ENCODE measurements around the gene TMEM229A. TPM values are rescaled to one million over a fixed set of nuclear protein-coding genes. Genes with fewer than 3 reads are reported as not detected.

Gene TMEM229A
- total and polyA plus RNA-seq, 2 of the 8 experiments (the other 6 are each of a cell fraction or from before 2014, with no cell fraction given): 0.33 to 0.54 TPM

DNA sequence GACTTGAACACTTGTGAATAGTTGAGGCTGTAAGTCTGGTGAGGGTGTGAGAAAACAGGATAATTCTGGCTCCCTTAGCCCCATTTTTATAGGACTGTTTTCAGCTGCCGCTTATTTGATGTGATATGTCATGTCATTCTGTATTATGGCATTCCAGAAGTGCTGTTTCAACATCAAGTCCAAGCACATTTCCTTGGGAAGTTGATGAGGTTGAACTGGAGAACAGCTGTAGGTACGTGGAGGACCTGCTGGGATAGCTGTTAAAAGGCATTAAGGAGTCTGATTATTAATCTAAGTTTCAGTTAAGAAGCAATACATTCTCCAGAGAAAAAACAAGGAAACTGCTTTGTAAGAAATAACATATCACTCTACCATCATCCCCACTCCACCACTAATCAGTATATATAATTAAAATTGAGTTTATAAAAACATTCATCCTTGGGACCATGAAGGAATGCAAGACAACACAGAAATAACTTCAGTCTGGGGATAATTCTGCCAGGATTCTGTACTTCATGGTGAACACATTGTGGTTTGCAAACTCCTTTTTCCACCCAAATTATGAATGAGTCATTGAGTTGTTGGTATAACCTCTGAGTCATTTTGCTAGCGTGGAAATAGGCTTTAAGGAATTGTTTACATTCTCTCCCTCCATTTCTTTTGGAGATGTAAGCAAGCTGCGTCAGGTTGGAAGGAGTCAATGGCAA is 39.9 kb upstream of the TMEM229A start:
- H4K8ac ChIP-seq (ENCODE audit: extremely low read depth, insufficient read depth, low read length): no peak overlapping the region
- no peaks in the 10 kb centered on the region for H3K9me3 ChIP-seq (ENCODE audit: insufficient read depth in 2 of 2, low read depth in 1 of 2, low read length in 1 of 2)
- no peaks in the 10 kb centered on the region for H3K79me1 ChIP-seq (ENCODE audit: low read depth, low read length)
- 92% methylated on average over 4 of the region's 4 CpGs; no CpG with 5 or more reads in 1 of the 2 experiments for WGBS, 2 experiments (ENCODE audit: extremely low coverage in 1 of 2, insufficient coverage in 1 of 2, insufficient read length in 1 of 2, insufficient replicate concordance in 2 of 2, low coverage in 1 of 2, low lambda C conversion rate in 2 of 2, missing lambda C conversion rate in 1 of 2)
- H2BK5ac ChIP-seq (ENCODE audit: low read depth, low read length): no peak overlapping the region
- H3K18ac ChIP-seq (ENCODE audit: extremely low read depth, low read length): no peak overlapping the region
- no peak overlapping the region for H3K4me2 ChIP-seq (ENCODE audit: insufficient read depth in 1 of 2, low read depth in 2 of 2, low read length in 2 of 2)
- POLR2A ChIA-PET (ENCODE audit: partially characterized antibody): no interaction called here
- H4K91ac ChIP-seq (replicated peaks; ENCODE audit: insufficient read length, low read length): no peak overlapping the region
- H2BK20ac ChIP-seq (ENCODE audit: low read length): no peak overlapping the region
- H3K79me2 ChIP-seq (ENCODE audit: control insufficient read depth in 1 of 2, insufficient read depth in 2 of 2, low read length in 2 of 2): no peaks in the 10 kb centered on the region
- H3K56ac ChIP-seq (replicated peaks; ENCODE audit: insufficient read length, low read depth, low read length): no peak overlapping the region
- H3K4ac ChIP-seq (replicated peaks; ENCODE audit: insufficient read length, low read depth, low read length): no peak overlapping the region
- no peaks in the 10 kb centered on the region for H3K27me3 ChIP-seq (replicated peaks in 1 of 4; ENCODE audit: control insufficient read depth in 3 of 4, extremely low read depth in 1 of 4, insufficient read depth in 3 of 4, low read length in 3 of 4)
- H3K4me3 ChIP-seq (ENCODE audit: extremely low read depth in 1 of 4, insufficient read depth in 2 of 4, low read depth in 3 of 4, low read length in 4 of 4): no peak overlapping the region
- no peak overlapping the region for H3K9ac ChIP-seq (replicated peaks in 1 of 4; ENCODE audit: extremely low read depth in 1 of 4, low read depth in 3 of 4, low read length in 3 of 4)
- DNase-seq (ENCODE audit: low read depth in 1 of 2, low spot score in 2 of 2) (no peak), FAIRE-seq (no peak)
- no peaks in the 10 kb centered on the region for H3K36me3 ChIP-seq (ENCODE audit: control insufficient read depth in 2 of 4, insufficient read depth in 4 of 4, low read length in 3 of 4)
- no peaks in the 10 kb centered on the region for H3K4me1 ChIP-seq (replicated peaks in 1 of 4; ENCODE audit: control insufficient read depth in 3 of 4, insufficient read depth in 4 of 4, low read length in 3 of 4)
- no peak overlapping the region for H3K14ac ChIP-seq (ENCODE audit: insufficient read length)
- CTCF ChIA-PET (ENCODE audit: partially characterized antibody): no interaction called here
- H3K23me2 ChIP-seq (ENCODE audit: low read depth, low read length): no peaks in the 10 kb centered on the region
- H2AFZ ChIP-seq (ENCODE audit: low read length): no peak overlapping the region
- H2BK15ac ChIP-seq (ENCODE audit: low read length): no peak overlapping the region
- H3K23ac ChIP-seq (ENCODE audit: insufficient read length): no peak overlapping the region
- H3K27ac ChIP-seq (ENCODE audit: low read depth, low read length): no peak overlapping the region
- H2AK5ac ChIP-seq (ENCODE audit: low read depth, low read length): no peak overlapping the region
- H4K5ac ChIP-seq (ENCODE audit: insufficient read length, low read depth, low read length): no peak overlapping the region
- H4K20me1 ChIP-seq (replicated peaks in 1 of 2; ENCODE audit: control insufficient read depth in 1 of 2, insufficient read depth in 2 of 2, low read length in 2 of 2): no peaks in the 10 kb centered on the region
- no peak overlapping the region for H2BK120ac ChIP-seq (replicated peaks; ENCODE audit: low read depth, low read length)
- H2BK12ac ChIP-seq (ENCODE audit: low read depth, low read length): no peak overlapping the region
- TF ChIP-seq BRCA1 (IDR thresholded peaks at IDR 0.05; ENCODE audit: low read depth, low read length): no peak
- no peak for TF ChIP-seq NANOG (IDR thresholded peaks at IDR 0.05; ENCODE audit: insufficient read depth, low read depth, low read length, poor library complexity, severe bottlenecking)
- no peak for TF ChIP-seq RNF2 (IDR thresholded peaks at IDR 0.05; ENCODE audit: borderline replicate concordance, low read depth, low read length, missing control alignments, poor library complexity, severe bottlenecking)
- no peak for TF ChIP-seq NRF1 (IDR thresholded peaks at IDR 0.05; ENCODE audit: low read depth, low read length)
- no peak for TF ChIP-seq JUND (IDR thresholded peaks at IDR 0.05; ENCODE audit: low read length)
- TF ChIP-seq BACH1 (IDR thresholded peaks at IDR 0.05; ENCODE audit: low read length): no peak
- TF ChIP-seq, protein P1, sequence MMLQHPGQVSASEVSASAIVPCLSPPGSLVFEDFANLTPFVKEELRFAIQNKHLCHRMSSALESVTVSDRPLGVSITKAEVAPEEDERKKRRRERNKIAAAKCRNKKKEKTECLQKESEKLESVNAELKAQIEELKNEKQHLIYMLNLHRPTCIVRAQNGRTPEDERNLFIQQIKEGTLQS (IDR thresholded peaks at IDR 0.05; ENCODE audit: insufficient read depth, low read depth, low read length): no peak
- no peak for TF ChIP-seq TEAD4 (IDR thresholded peaks at IDR 0.05; ENCODE audit: low read depth, low read length)
- no peak for TF ChIP-seq EZH2 (IDR thresholded peaks at IDR 0.05; ENCODE audit: low read depth, low read length, severe bottlenecking)
- no peak for TF ChIP-seq TAF7 (optimal IDR thresholded peaks at IDR 0.05; ENCODE audit: borderline replicate concordance, low read depth, low read length)
- TF ChIP-seq KDM5A (IDR thresholded peaks at IDR 0.05; ENCODE audit: low read length): no peak
- TF ChIP-seq SRF (IDR thresholded peaks at IDR 0.05; ENCODE audit: low read depth, low read length): no peak
